GM12878 (cell line): ENCODE measurements around the gene VPS8.

Source experiments
- CTCF ChIP-seq, 3 experiments: IDR thresholded peaks in 2 of 3; conservative IDR thresholded peaks in 1 of 3; 2 replicates each; pipeline ENCODE4 v1.5.1; 2011; ENCODE audit warnings: low read depth in 3 of 3, low read length in 3 of 3, mild to moderate bottlenecking in 3 of 3, control low read depth in 2 of 3, moderate library complexity in 2 of 3, inconsistent platforms in 1 of 3, mixed read lengths in 1 of 3; ENCODE audit not compliant: control insufficient read depth in 2 of 3, insufficient read depth in 1 of 3; ENCODE audit errors: extremely low read depth in 1 of 3
- EP300 ChIP-seq, 2 experiments: fragments of 150-350 bp in 1 of 2; IDR thresholded peaks; 2 replicates each; pipeline ENCODE4 v1.6.1; 2011 to 2012; ENCODE audit warnings: low read depth in 2 of 2, low read length in 2 of 2, borderline replicate concordance in 1 of 2, improper control_type of control experiment in 1 of 2, inconsistent platforms in 1 of 2; ENCODE audit not compliant: control insufficient read depth in 1 of 2
- FOS ChIP-seq: IDR thresholded peaks from 3 replicates; pipeline ENCODE4 v1.6.1; 2011; ENCODE audit warnings: borderline replicate concordance; ENCODE audit not compliant: insufficient read length; ENCODE audit errors: extremely low read depth
- REST ChIP-seq: IDR thresholded peaks from 2 replicates; pipeline ENCODE4 v1.6.1; 2012; ENCODE audit warnings: mild to moderate bottlenecking, low read depth, low read length
- TF ChIP-seq, protein P1 (sequence below): IDR thresholded peaks from 2 replicates; pipeline ENCODE4 v1.6.1; 2012; ENCODE audit warnings: low read depth, low read length, improper control_type of control experiment

GRCh38 chr3:184813357-184813756, 1.4 kb downstream of the VPS8 start:
- no peak for TF ChIP-seq REST
- TF ChIP-seq, protein P1, sequence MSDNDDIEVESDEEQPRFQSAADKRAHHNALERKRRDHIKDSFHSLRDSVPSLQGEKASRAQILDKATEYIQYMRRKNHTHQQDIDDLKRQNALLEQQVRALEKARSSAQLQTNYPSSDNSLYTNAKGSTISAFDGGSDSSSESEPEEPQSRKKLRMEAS: no peak
- no peak for TF ChIP-seq CTCF (IDR thresholded peaks at IDR 0.05 in 2 of 3, conservative IDR thresholded peaks at IDR 0.05 in 1 of 3; ENCODE audit: control insufficient read depth in 2 of 3, extremely low read depth in 1 of 3, insufficient read depth in 1 of 3, low read depth in 3 of 3, low read length in 3 of 3)
- no peak for TF ChIP-seq FOS
- TF ChIP-seq EP300 (IDR thresholded peaks at IDR 0.05; ENCODE audit: borderline replicate concordance in 1 of 2, control insufficient read depth in 1 of 2, low read depth in 2 of 2, low read length in 2 of 2): no peak
